ENCODE results near the gene FAM174B.

Gene FAM174B

DNA sequence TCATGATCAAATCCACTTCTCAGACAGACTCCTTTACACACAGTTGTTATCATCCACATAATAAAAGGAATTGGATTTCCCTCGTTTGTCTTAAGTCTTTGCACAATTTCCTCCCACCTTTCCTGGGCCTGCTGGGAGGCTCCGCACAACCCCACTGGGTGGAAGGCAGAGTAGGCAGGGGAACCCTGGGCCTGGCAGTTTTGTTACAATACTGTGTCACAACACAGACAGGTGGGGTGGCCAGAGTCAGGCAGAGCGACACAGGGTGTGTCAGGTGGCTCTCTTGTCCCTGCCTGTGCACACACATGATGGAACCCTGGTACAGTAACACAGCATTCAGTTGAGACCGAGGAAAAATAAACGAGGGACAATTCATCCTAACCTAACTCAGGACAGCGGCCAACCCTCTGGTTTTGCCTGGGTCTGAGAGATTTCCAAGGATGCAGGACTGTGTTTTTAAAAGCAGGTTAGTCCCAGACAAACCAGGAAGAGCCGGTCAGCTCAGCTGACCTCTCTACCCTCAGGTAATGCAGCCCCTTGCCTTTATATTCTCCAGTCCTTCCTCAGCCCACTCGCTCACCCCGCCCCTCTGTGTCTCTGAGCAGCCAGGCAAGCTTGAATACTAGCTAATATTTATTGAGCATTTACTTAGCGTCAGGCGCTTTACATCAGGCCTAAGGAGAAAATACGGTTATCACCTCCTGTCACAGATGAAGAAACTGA is 8.8 kb upstream of the FAM174B start:
- DNase-seq (ENCODE audit: low read depth, low spot score) = no peak

DNA sequence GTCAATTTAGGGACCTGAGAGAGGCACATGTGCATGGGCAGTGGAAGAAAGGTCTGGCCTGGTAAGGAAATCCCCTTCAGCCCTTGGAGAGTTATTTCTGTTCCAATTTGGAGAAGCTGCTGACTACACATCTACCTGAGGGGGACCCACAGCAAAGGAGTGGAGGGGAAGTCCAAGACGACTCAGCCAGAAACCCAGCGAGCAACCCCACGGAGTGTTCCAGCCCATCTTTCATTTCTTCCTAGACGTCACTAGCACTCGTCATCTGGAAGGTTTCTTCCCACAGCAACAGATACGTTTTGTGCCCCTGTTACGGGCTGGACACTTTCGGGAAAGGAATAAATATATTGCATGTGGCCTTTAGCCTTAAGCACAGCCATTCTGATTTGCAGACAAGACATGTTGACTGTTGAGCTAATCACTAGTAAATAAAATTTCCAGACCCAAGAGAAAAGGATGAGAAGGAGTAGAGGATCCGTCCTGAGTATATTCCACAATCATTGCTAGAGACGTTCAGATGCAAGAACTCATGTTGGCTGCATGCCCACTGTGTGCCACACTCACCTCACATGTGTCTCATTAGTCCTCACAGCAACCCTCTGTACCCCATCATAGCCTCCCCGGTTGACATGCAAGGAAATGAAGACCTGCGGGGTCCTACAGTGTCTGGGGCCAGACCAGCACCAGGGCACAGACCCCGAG is 7.8 kb upstream of the FAM174B start:
- no peak for DNase-seq (ENCODE audit: low read depth, low spot score)

GRCh38 chr15:92662762-92663161 is 7.2 kb upstream of the FAM174B start:
- no peak for DNase-seq (ENCODE audit: low read depth, low spot score)

DNA sequence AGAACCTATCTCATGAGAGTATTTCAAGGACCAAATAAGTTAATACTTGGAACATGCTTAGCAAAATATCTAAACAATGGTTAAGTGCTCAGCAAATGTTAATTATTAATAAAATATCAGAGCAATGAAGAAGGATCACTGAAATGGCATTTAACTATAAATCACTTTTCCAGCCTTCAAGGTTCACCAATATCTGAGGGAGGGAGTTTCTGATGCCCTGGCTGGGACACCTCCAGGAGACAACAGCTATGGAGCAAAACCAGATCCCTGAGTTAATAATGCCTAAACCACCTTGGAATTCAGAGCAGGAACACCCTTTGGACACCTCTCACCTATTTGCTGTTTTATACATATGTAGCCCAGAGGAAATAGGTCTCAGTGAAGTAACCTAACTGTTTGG is 6.4 kb upstream of the FAM174B start:
- DNase-seq (ENCODE audit: low read depth, low spot score) = no peak

- DNase-seq (ENCODE audit: low read depth, low spot score) = no peak
These were observed 5.5 kb upstream of the FAM174B start for GRCh38 chr15:92661069-92661468.

DNA sequence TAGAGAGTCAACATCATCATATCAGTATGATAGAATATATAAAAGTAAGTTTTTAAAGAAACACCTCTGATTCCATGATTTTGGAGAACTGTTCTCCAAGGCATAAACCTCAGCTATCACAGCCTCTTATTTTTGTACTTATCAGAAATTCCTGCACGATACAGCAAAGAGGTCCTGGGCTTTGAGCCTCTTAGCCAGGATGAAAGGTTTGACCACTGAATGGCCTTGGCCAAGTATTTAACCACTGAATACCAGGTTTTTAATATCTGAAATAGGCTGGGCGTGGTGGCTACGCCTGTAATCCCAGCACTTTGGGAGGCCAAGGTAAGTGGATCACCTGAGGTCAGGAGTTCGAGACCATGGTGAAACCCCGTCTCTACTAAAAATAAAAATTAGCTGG is 1.9 kb upstream of the FAM174B start:
- no peak for DNase-seq (ENCODE audit: low read depth, low spot score)

DNA sequence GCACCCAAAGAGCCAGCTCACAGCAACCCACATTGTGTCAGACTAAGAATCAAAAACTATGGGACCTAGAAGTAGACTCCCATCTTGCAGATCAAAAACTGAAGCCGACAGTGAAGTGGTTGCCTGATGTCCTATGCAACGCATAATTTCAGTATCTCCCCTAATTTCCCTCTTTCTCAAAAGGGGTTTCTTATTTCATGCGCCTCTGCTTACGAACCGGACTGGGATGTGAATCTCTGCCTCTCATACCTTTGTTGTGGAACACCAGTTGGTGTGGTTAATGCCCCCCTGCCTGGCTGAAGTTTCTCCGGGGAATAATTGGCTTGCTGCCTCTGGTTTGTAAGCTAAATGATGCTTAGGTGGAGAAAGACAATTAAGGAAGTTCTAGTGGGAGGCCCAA is 514 bp upstream of the FAM174B start:
- DNase-seq (ENCODE audit: low read depth, low spot score) = no peak

- DNase-seq (ENCODE audit: low read depth, low spot score) = no peak
These were observed 913 bp downstream of the FAM174B start for GRCh38 chr15:92654662-92655061.

- DNase-seq (ENCODE audit: low read depth, low spot score) = no peak
These were observed 1.6 kb downstream of the FAM174B start for GRCh38 chr15:92653836-92654539.

DNA sequence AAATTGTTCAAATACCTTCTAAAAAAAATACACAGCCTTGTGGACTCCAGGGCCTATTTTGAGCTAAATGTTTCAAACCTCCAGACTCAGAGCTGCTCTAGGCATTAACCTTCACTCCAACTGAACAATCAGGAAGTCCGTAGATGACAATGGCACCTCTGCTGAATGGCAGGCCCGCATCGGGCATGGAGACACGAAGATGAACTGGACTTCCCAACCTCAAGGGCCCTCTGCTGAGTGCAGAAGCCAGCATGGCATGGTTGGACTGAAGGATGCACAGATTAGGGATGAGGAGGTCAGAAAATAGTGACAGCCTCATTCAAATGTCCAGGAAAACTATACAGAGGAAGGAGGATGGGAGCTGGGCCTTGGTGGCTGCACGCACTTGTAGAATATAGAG is 2.2 kb downstream of the FAM174B start:
- no peak for DNase-seq (ENCODE audit: low read depth, low spot score)

GRCh38 chr15:92652576-92652966 is 3.0 kb downstream of the FAM174B start:
- no peak for DNase-seq (ENCODE audit: low read depth, low spot score)

DNA sequence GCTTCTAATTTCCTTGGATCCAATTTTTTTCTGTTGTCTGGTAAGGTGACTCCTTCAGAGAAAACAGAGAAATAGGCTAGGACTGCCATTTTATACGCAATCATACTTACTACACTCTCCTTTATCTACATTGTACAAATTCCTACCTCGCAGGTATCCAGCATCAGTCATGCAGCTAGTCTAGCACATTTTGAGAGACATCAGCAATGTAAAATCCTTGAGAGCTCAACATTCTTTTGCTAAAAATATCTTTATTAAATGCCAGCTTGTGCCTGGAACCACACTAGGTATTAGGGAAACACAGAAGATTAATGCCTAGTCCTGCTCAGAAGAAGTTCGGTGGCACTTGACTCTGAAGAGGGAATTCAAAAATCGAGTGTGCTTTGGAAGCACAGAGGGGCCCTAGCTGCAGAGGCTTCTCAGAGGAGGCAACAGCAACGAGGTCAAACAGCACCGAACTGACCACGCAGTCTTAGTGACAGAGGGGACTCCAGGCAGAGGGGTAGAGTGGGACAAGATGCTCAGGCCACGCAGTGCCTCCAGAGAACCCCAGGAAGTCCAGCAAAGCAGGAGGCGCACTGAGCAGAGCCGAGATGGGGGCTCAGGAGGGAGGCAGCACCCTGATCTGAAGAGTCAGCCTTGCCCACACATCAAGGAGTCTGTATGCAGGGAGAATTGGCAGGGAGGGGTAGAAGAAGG is 3.5 kb downstream of the FAM174B start:
- no peak for DNase-seq (ENCODE audit: low read depth, low spot score)

DNA sequence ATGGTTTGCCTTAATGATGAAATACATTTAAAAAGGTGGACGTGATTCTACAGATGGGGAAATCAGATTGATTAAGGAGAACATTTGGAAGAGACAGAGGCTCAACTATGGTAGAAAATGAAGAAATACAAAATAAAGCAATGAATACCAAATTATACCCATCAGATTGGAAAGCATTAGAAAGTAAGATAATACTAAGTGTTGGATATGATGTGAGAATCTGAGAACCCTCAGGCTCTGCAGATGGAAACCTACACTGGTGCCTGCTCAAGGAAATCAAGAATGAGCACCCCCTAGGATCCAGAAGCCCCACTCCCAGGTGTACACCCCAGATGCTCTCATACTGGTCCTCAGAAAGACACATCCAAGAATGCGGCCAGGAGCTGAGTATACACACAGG is 4.6 kb downstream of the FAM174B start:
- DNase-seq (ENCODE audit: low read depth, low spot score) = no peak

DNA sequence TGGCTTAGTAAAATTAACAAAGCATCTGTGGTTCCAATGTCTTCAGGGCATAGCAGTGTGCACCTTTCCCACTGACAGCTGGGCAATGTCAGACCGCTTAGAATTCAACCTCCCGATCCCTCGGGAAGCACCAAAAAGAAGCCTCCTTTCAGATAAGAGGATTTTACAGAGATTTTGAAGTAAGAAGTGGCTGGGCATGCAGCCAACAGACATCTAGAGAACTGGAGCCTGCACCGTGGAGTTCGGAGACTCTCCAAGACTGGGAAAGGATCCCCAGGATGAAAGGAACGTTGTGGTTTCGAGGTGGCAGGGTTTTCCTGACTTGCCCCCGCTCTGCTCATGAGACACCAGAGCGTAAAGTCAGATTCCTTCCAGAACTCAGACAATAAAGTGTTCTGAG is 5.3 kb downstream of the FAM174B start:
- no peak for DNase-seq (ENCODE audit: low read depth, low spot score)

- DNase-seq (ENCODE audit: low read depth, low spot score) = no peak
These were observed 7.2 kb downstream of the FAM174B start for GRCh38 chr15:92648190-92648875.

- DNase-seq (ENCODE audit: low read depth, low spot score) = no peak
These were observed 8.0 kb downstream of the FAM174B start for GRCh38 chr15:92647467-92648163.

DNA sequence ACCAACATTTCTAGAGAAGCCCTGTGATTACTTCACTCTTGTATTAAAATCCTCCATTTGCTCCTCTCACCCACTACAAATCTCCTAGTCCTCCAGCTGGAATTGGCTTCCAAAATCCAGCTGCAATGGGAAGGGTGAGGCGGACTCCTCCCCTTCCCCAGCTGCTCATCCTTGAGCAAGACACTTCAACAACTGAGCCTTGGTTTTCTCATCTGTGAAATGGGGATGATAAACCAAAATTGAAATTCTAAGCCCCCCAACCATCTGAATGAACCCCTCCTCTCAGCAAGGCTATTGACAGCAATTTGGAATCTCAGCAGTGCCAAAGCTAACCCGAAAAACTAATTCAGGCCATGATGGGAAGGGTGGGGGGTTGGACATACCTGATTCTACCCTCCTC is 9.4 kb downstream of the FAM174B start:
- no peak for DNase-seq (ENCODE audit: low read depth, low spot score)

- no peak for DNase-seq (ENCODE audit: low read depth, low spot score)
These were observed 9.8 kb downstream of the FAM174B start for GRCh38 chr15:92645731-92646130.

DNA sequence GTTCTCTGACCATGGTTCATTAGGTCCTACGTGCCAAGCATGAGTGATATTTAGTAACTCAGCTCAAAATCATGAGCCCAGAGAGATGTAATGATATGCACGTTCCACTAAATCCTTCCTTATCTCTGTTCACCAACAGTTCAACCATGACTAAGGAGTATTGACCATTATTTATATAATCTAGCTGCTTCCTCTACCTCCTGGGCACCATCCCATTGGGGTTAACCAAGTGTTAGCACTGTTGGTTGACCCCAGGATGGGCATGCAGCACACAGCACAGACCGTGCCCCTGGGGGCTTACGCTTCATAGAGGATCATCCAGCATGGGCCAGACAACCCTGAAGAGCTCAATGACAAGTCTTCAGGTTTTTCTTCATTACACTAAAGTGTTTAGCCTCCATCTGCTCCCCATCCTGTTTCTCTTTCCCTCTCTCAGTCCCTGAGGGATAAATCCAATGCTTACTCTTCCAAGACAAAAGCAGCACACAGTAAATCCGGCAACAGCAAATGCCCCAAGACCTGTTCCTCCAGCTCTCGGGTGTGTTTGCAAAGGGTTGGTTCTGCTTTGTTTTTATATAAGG is 10.4 kb downstream of the FAM174B start:
- no peak for DNase-seq (ENCODE audit: low read depth, low spot score)

Measured in activated CD4-positive, CD25-positive, alpha-beta regulatory T cell treated with anti-CD3 and anti-CD28 coated beads, Interleukin-2, amount 50 U/mL, for 16 hours (primary cell).